ENCODE data around the gene C2orf72.
"Not testable (repeated sequence)": the region's sequence is repeated elsewhere in the genome, so short reads cannot be mapped to it uniquely, and the experiment has no call there.

The C2orf72 gene

DNA sequence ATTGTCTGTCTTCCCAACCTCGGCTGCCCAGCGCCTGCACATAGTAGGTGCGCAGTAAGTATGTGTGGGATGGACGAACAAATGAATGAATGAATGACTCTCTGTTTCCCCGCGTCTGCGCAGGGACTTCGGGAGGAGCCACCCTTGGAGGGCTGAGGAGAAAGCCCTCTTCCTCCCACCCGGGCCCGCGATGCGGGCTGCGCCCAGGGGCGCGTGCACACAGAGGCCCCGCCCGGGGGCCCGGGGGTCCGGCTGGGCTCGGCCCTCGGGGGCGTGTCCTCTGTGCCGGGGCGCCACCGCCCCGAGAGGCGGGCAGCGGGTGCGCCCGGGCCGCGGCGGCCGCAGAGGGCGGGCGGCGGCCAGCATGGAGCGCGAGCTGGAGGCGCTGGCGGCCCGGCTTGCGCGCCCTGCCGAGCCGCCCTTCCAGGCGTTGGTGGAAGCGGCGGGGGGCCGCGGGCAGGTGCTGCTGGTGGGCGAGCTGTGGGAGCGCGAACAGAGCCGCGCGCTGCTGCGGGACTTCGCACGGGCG is at the start of gene C2orf72:
C2orf72 (plus strand) TSS at position 322 of the 529 bp plus-strand sequence; CDS start at position 365, 43 bp downstream.
- DNase-seq: peak; percentile 36

DNA sequence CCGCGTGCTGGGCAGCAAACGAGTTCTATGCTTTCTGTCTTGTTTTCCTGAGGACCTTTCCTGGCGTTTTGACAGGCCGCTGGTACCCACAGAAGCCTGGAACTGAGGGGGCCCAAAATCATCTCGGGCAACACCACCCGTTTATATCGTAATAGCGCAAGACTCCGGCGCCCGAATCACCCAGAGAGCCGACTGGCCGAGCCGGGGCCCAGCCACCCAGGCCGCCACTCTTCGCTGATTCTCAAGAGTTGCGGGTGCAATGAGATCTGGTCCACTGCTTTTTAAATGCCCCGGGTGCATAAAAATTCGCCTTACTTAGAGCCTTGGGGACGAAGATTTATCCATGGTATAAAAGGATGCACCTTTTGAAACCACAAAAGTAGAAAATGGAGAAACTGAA is 47.6 kb upstream of the C2orf72 start:
- DNase-seq: no peak

DNA sequence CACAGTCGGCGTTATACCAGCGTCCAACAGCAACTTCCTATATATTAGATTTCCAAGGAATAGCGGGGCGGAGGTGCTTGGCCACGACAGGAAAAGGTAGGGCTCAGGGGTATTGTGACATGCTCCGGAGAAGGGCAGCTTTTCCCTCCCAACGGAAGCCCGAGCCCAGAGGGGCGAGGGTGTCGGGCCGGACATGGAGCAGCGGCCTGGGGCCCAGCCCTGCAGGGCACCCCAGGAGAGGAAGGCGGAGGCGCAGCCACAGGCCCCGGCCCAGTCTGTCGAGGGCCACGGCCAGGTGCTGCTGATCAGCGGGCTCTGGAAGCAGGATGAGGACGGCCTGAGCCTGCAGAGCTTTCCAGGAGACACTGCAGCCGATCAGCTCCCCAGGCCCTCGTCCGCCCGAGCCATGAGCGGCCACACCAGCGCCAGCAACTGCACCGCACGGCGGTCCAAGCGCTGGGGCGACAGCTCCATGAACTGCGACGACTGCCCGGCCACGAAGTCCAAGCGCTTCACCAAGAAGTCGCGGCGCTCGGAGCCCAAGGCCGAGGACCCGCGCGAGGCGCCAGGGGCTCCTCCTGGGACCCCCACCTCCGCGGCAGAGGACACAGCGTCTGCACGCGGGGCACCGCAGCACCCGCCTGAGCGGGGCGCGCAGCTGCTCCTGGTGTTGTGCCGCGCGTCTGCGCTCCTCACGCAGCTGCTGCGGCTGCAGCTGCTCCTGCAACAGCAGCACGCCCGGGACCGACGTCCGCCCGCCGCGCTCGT is 47.0 kb upstream of the C2orf72 start:
- no peak for DNase-seq

DNA sequence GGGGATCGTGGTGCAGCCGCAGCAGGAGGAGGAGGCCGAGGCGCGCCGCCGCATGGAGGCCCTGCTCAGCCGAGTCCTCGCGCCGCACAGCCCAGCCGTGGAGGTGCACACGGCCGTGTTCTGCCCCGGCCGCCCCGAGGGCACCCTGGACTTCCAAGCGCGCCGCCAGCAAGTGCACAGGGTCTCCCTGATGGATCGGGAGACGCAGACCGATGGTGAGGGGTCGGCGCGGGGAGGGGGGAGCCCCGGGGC is 46.5 kb upstream of the C2orf72 start:
- no peak for DNase-seq

DNA sequence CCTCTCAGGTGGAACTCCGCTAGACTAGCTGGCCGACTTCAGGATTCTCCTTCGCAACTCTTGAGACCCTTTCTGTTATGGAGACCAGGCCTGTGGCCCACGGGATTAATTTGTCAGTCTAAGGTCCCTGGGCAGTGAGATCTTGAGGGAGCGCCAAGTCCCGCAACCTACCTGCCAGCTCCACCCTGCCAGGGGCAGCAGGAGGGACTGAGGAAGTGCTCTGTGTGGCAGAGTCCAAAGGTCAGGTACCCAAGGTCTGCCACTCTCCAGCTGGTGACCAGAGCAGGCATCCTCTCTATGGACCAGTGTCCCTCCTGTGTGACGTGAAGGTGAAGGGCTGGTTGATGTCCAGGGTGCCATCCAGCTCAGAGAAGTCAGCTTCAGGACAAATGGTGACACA is 45.7 kb upstream of the C2orf72 start:
- DNase-seq: no peak

DNA sequence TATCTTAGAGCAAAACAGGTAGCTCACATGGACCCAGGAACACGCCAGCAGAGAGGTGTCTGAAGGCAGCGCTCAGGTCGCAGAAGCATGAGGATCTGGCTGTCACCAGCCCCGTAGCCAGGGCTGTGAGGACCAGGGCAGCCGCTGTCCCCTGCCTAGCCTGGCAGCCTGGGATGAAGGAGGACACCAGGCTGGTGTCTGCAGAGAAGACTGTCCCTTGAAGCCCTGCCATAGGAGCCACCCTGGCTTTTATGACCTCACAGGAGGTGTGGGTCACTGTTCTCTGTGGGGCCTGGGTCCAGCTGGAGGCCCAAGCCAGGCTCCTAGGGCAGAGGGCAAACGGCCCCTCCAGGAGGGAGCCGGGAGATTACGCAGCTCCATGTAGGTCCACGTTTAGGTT is 41.5 kb upstream of the C2orf72 start, which contains the start of gene SPATA3:
SPATA3 (plus strand) TSS at position 301 of the 400 bp plus-strand sequence. CDS start 113 bp downstream, outside the sequence.
- DNase-seq: no peak

DNA sequence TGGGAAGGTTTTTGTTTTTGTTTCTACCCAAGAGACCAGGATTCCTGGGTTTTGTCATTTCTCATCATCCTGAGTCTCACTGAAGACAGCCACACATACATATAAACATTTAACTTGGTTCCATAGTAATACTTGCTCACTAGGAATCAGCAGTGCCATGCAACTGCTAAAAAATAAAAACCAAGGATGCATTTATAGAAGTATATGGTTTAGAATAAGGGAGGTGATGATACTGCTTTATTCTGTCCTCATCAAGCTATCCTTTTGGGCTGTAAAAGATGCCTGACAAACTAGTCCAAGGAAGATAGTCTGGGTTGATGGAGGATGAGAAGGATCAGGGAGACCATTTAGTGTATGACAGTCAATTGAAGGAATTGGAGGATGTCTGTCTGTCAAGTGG is 40.7 kb upstream of the C2orf72 start:
- DNase-seq: no peak

DNA sequence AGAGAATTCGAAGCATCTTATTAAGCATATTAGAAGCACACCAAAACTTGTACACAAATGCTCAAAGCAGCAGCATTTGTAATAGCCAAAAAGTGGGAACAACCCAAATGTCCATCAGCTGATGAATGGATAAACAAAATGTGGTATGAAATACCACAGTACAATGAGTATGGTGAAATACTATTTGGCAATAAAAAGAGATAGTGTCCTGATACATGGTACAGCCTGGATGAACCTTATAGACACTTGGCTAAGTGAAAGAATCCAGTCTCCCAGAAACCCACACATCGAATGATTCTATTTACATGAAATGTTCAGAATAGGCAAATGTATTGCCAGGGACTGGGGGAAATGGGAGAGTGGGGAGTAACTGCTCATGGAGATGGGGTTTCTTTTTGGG is 38.4 kb upstream of the C2orf72 start:
- DNase-seq: no peak

DNA sequence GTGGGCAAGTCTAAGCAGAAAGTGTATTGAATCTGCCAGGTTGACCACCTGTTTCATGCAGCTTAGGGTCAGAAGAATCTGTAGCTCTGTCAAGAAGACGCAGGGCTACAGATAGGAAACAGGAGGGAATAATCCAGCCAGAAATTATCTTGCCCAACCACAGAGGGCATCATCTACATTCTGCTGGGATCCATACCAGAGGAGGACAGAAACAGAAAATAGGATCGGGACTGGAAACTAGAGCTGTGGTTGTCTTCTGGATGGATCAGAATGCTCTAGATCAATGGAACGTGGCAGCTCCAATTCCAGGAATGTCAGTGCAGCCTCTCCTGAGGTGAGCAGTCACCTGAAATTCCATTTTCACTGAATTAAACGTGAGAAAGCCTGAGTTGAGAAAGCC is 37.8 kb upstream of the C2orf72 start:
- DNase-seq: no peak

DNA sequence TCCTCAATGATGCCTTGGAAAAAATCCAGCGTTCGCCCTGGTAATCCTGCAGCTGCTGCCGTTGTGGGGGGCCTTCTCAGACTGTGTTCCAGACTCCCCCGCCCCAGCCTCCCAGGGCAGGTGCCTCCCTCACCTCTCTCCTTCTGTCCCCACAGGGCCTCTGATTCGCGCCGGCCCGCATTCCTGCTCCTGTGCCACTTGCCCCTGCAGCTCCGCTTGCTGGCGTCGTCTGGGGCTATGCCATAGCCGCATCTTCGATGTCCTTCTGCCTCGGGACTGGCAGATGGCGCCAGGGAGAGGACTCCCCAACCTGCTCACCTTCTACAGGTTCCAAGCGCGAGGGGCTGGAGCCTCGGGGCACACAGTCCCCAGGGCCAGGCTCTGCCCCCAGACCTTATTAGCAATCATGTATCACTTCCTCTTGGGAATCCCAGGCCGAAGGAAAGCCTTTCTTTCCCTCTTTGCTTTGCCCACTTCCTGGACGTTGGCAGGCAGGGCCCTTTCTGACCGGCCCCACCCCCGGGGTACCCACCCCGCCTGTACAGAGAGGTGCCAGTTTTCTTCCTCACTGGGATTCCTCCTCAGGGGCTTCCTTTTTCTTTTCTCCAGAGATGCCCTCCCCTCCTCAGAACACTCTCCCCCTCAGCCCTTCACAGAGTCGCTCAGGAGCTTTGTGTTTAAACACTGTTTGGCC is 37.0 kb upstream of the C2orf72 start:
- peak; percentile 71 for DNase-seq

DNA sequence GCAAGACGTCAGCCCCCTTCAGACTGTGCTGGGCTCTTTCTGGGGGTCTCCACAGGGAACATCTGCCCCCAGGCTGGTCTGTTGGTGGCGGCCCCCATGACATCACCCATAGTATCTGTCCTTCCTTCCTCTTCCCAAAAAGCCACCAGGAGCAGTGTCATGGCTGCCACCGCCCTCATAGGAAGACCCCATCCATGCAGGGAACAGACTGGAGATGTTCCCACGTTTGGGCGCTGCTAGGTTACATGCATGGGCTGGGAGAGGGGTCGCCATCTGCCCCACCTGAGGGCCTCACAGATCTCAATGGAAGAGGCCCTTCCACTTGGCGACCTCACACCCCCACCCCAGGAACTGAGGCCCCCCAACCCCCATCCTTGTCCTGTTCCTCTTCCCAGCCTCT is 36.3 kb upstream of the C2orf72 start:
- no peak for DNase-seq

DNA sequence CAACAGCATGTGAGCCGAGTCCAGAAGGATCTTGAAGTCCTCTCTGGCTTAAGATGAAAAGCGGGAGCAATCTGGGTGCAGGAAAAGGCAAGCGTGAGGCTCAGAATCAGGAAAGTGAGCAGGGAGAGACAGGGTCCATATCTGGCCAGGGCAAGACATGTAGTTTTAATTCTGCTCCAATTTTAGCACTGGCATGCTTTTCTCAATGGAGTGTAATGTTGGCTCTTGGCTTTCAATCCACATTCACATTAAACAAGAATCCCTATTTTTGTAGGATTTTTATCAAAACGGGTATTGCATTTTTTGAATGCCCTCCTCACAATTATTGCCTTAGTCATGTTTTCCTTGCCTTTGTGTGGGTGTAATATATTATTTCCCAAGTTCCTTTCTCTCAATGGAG is 35.4 kb upstream of the C2orf72 start:
- no peak for DNase-seq

DNA sequence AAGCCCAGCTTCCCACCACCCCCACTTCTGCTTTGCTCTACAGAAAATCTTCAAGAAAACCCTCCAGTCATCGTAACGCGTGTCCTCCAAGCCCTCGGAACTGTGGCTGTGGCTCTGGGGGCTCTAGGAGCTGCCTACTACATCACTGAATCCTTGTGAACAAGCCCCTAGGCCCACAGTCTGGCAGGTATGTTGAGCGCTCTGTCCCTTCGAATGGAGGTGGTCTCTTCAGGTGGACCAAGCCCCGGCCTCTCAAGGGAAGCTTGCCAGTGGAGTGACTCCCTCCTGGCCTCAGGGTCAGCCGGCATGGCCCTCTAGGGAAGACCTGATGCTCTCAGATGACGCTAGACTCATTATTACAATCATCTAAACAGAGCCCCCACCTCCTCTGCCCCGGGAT is 34.7 kb upstream of the C2orf72 start:
- DNase-seq: no peak

DNA sequence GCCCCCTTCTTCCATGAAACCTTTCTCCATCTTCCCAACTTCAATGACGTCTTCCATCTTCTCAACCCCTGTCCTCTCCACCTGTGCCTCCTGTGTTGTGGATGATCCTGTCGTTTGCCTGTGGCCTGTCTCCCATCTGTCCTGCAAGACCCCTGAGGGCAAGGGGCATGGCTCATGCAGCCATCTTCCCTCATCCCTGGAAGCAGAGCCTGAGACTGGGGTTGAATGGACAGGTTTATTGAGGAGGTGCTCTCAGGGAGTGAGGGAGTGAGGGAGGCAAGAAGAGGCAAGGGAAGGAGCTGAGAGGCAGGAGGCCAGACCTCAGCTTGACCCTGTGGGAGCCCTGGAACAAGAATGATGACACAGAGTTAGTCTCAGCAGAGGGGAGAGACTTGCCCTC is 34.1 kb upstream of the C2orf72 start:
- no peak for DNase-seq

DNA sequence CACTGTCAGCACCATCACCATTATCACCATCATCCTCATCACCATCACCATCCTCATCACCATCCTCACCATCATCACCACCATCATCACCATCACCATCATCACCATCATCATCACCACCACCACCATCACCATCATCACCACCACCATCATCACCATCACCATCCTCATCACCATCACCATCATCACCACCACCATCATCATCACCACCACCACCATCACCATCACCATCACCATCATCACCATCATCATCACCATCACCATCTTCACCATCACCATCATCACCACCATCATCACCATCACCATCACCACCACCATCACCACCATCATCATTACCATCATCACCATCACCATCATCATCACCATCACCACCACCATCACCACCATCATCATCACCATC is 32.4 kb upstream of the C2orf72 start:
- not testable (repeated sequence) for DNase-seq

DNA sequence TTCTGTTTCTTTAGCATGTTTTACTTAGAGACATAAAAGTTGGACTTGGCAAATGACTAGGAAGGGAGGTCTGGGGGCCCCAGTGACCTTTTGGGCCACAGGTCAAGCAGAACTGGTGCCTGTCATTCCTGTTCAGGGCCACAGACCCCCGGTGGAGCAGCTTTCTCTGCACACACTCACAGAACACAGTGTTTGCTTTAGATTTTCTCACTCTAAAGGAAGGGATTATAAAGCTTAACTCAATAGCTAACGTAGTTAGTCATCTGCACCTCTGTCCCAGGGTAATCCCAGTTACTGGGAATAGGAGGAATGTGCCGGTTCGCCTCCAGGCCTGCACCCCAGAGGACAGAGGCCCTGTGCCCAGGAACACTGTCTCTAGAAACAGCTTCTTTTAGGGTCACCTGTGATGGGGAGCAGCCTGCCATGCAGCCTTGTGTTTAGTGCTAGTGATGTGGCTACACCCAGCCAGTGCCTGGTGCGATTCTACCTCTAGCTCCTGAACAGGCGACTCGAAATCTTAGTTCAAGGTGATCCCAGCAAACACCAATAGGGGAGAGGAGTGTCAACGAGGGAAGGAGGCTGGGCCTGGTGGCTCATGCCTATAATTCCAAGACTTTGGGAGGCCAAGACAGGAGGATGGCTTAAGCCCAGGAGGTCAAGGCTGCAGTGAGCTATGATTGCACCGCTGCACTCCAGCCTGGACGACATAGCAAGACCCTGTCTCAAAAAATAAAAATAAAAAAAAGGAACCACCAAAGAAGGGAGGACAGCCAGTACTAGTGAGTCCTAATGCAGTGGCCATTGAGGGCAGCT is 29.8 kb upstream of the C2orf72 start:
- no peak for DNase-seq

DNA sequence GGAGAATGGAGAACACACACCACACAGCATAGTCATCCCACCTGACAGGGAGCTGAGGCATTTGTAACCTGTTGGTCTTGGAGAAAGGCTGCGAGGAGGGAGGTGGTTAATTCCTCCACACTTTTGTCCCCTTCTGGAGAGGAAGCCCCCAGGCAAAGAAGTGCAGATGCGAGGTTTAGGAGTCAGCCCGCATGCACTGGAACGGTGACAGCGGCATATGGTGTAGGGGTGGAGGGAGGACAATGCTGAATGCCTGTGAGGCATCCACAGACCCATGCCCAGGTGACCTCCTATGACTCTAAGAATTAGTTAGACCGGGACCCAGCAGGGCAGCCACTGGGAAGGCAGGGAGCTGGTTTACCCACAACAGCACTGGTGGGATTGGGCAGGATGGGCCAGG is 29.2 kb upstream of the C2orf72 start:
- no peak for DNase-seq

DNA sequence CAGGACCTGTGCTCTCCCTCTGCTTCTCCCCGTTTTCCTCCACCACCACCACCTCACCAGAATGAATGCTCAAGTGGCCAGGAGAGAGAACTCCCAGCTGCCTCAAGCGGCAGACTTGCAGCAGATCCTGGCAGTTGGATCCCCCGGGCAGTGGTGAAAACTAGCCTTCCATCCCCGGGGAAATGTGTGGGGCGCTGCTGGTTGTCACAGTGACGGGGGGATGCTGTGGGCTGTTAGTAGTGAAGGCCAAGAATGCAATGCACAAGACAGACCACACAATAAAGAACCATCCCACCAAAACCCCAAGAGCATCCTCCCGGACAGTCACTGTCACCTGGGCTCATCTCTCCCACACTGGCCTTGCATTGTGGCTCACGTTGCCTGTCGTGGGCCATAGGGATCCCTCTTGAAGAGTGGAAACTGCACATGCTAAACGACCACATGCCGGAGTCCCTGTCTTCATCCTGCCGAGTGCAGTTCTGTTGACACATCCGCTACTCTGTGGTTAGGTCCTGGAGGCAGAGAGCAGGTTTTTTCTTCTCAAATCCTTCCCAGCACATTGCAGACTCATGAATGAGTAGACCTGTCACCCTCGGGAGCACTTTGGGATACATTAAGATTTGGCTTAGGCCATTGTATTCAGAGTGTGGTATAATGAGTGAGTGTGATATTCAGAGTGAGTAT is 27.9 kb upstream of the C2orf72 start:
- DNase-seq: no peak

DNA sequence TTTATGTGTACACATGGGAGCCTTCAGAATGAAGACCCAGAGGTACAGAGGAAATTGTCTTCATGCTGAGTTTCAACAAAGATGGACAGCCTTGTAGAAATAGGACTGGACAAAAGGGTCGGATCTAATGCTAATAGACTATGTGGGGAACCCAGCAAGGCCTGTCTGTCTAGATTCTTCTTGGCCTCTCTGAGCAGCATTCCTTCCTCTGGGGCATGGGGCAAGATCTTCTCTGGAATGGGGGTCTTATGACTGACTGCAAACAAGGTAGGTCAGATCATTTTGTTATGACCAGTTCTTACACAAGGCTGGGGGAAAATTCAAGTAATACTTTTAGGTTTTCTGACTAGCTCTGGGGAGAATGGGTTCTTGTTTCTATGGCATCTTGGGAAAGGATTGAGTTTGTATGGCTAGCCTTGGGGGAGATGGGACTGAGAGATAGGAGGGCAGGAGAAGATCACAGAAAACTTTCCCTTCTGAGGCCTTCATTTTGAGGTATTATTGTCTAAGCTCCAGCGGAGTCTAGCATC is 27.1 kb upstream of the C2orf72 start:
- no peak for DNase-seq

DNA sequence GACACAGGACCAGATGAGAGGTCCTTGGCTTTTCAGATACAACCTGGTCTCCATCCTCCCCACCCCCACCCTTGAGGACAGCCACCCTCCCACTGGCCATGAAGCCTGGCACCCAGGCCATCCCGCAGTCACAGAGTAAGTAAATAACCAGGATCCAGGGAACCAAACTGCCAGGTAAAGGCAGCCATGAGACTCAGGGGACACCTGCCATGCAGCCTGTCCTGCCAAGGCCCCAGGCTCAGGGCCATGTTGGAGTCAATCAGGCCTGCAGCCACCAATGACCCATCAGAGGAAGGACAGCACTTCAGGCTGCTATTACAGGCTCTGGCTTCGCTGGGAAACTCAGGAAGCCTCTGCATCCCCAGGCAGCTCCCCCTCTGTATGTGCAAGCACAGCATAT is 25.8 kb upstream of the C2orf72 start:
- DNase-seq: no peak

DNA sequence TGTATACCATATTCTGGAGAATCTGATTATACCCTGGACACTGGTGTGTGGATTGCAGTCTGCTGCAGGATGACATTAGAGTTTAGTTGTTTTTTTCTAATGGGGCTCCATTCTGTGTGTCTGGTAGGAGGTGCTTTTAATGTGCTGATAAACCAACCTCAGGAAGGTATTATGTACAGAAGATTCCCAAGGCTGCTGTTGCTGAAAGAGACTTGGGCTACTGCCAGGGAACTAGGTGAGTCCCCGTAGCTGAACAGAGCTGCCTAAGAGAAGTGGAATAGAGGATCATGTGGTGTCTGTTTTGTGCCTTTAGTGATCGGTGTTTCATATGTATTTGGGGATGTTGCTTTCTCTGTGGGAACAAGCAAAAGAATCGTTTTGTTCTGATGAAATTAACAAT is 24.9 kb upstream of the C2orf72 start:
- DNase-seq: peak; percentile 12

DNA sequence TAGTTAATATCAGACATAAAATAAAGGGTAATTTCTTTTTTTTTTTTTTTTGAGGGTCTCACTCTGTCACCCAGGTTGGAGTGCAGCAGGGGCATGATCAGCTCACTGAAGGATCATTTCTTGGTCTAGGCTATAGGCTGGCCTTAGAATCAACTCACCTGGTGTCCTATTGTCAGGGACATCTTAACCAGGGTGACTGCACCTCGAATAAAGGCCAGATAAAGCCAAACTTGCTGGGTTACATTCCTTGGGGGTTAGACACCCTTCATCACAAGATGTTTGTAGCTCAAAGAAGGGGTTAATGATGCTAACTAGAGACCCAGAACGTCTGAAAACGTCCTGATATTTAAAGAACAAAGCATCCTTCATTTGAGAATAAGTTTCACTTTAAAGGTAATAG is 23.5 kb upstream of the C2orf72 start:
- no peak for DNase-seq

DNA sequence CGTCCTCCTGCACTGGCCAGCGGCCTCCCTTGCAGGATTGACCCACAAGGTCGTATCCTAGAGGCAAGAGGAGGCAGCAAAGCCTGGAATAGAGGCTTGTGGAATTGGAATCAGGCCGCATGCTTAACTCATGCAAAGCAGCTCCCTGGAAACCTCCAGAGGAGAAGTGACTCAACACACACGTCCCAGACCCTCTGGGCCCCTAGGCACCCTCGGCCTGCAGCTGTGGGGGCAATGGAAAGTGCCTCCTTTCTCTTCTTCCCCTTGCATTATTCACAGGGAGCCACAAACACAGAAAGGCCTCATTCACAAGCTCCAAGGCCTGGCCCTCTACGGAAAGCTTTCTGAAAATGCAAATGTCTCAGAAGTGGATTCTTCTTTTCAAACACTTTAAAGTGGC is 21.8 kb upstream of the C2orf72 start:
- no peak for DNase-seq

Measured in RPMI8226 (cell line).